Tibial artery (tissue), 4 donors: Measurements from ENCODE around the gene TOM1.

Experiments
- DNase-seq, 2 donors: peaks; one replicate each; pipeline ENCODE4 v3.0.0-alpha.2; 2019
- H3K27ac ChIP-seq, 2 donors: fragments of 200-600 bp; sonication (generic) in 1 of 2; 1 replicate in 1 of 2; 2 replicates in 1 of 2; pipeline ENCODE4 v1.5.1; 2018 to 2019; ENCODE audit warnings: mild to moderate bottlenecking in 1 of 2
- H3K27me3 ChIP-seq, 2 donors: fragments of 200-600 bp; sonication (generic) in 1 of 2; one replicate each; pipeline versions ENCODE4 v1.5.1 to v1.6.0; 2016 to 2019
- H3K36me3 ChIP-seq, 3 donors: fragments of 200-600 bp; sonication (generic) in 2 of 3; one replicate each; pipeline ENCODE4 v1.5.1; 2016 to 2019; ENCODE audit warnings: mild to moderate bottlenecking in 2 of 3
- H3K4me1 ChIP-seq, 4 donors: fragments of 200-600 bp; sonication (generic) in 2 of 4; 1 replicate in 3 of 4; 2 replicates in 1 of 4; pipeline ENCODE4 v1.5.1; 2016 to 2019
- H3K4me3 ChIP-seq, 2 donors: fragments of 200-600 bp; sonication (generic) in 1 of 2; 1 replicate in 1 of 2; 2 replicates in 1 of 2; pipeline ENCODE4 v1.5.1; 2018 to 2019; ENCODE audit warnings: mild to moderate bottlenecking in 2 of 2
- H3K9me3 ChIP-seq, 3 donors: fragments of 200-600 bp; sonication (generic) in 1 of 3; one replicate each; pipeline ENCODE4 v1.5.1; 2016 to 2019
- intact Hi-C: fragments of 100-400 bp; cut with DNase I; formaldehyde crosslinking; loops from one replicate; pipeline ENCODE4 v1.15.0; 2023; ENCODE audit warnings: low total_unique reads
- TF ChIP-seq, protein P1 (sequence below), 2 experiments: fragments of 200-600 bp in 1 of 2; fragments of 450-650 bp in 1 of 2; IDR thresholded peaks; one replicate each; pipeline ENCODE4 v1.5.1; 2017 to 2019; ENCODE audit warnings: antibody characterized with exemption in 2 of 2, mild to moderate bottlenecking in 1 of 2, moderate library complexity in 1 of 2

Gene TOM1

DNA sequence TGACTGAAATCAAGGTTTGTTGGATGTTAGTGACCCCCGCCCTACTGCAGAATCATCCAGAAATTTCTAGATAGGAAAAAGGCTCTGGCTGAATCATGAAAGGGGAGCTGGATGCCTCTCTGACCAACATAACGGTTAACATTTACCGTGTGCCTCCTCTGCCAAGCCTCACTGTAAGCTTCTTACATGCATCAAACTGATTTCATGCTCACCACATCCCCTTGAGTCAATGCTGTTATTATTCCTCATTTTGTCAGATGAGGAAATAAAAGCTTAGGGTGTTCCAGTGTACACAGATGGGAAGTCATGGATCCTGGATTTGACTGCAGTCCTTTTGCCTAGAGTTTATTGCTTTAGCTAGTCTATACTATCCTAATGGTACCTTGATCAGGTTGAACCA lies 75.3 kb downstream of the TOM1 start:
- peaks cover 0 to 32% (median 24%) of the 10 kb centered on the region in 4 donors for H3K4me1 ChIP-seq
- TF ChIP-seq, protein P1, sequence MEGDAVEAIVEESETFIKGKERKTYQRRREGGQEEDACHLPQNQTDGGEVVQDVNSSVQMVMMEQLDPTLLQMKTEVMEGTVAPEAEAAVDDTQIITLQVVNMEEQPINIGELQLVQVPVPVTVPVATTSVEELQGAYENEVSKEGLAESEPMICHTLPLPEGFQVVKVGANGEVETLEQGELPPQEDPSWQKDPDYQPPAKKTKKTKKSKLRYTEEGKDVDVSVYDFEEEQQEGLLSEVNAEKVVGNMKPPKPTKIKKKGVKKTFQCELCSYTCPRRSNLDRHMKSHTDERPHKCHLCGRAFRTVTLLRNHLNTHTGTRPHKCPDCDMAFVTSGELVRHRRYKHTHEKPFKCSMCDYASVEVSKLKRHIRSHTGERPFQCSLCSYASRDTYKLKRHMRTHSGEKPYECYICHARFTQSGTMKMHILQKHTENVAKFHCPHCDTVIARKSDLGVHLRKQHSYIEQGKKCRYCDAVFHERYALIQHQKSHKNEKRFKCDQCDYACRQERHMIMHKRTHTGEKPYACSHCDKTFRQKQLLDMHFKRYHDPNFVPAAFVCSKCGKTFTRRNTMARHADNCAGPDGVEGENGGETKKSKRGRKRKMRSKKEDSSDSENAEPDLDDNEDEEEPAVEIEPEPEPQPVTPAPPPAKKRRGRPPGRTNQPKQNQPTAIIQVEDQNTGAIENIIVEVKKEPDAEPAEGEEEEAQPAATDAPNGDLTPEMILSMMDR (IDR thresholded peaks at IDR 0.05), result no peak
- H3K4me3 ChIP-seq, result no peak overlapping the region
- H3K9me3 ChIP-seq, result no peaks in the 10 kb centered on the region
- intact Hi-C loops, result no loop called here
- H3K36me3 ChIP-seq, result no peaks in the 10 kb centered on the region
- H3K27me3 ChIP-seq, result no peaks in the 10 kb centered on the region
- DNase-seq, result no peak
- H3K27ac ChIP-seq, result peak overlapping the region in 1 of 2 donors; percentile 71

DNA sequence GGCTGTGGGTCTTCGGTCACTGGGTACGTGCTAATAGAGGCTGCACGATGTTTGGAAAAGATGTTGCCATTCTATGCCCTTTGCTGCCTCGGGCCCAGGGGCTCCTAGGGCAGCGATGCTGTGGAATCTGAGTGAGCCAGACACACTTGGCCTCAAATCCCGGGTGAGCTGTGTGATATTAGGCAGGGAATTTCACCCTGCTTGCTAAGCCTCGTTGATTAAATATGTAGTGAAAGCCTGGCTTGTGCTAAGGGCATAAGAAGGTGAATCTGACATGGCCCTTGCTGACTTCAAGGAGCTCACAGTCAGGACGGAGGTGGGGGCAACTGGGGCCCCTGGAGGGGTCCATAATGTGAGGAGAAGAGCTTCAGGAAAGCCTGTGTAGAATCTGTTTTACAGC lies 75.8 kb downstream of the TOM1 start:
- intact Hi-C loops, result no loop called here
- Histone ChIP-seq H3K9me3 (no peaks in the 10 kb centered on the region), H3K4me3 (no peak overlapping the region), H3K27me3 (no peaks in the 10 kb centered on the region), H3K4me1 (peaks cover 0 to 37% (median 28%) of the 10 kb centered on the region in 4 donors), H3K36me3 (no peaks in the 10 kb centered on the region), H3K27ac (peak overlapping the region; percentile 71 to 79)
- DNase-seq, result no peak
- TF ChIP-seq, protein P1 (IDR thresholded peaks at IDR 0.05), result no peak

DNA sequence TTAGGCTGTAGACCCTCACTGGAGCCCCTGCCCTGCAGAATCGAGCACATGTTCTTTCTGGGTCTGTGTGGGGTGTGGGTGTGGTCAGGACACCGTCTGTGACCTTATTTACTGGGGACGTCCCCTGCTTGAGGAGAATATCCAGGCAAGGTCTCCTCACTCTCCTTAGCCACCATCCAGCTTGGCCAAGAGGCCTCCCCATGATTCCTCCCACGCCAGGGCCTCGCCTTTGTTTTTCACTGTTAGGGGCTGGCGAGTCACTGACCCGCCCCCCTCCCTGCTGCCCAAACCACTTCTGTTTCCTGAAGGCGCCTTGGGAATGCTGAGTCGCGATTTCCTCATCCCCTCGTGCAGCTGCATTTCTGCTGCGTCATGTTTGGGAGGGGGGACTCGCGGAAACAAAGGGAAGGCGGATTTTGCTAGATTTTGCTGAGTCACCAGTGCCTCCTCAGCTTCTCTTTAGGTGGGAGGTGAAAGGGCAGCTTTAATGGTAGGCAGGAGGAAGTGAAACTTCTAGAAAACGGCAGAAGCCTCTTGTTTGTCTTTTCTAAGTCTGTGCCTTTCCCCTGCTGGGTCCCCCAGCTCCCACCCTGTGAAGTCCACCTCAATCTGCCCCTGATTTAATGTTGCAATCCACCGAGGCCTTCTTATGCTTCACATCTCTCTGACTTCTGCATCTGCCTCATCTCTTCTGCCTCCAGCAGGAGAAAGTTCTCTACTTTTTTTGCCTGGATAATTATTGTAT lies 77.2 kb downstream of the TOM1 start:
- no peak overlapping the region for H3K4me3 ChIP-seq
- intact Hi-C loops, result no loop called here

DNA sequence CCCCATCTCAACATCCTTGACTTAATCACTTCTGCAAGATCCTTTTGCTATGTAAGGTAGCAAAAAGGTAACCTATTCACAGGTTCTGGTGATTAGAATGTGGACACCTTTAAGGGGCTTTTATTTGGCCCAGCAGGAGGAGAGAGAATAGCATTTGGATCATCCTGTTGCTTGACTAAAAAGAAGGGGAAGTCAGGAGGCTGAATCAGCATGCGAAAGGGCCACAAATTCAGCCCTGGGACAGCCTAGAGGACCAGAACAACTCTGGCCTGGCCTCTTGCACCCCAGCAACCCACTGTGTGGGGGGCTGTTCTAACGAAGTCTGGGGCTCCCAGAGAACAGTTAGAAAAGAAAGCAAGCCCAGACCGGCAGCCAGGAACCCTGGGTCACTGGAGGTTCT lies 78.0 kb downstream of the TOM1 start:
- TF ChIP-seq, protein P1 (IDR thresholded peaks at IDR 0.05), result no peak
- Histone ChIP-seq H3K27me3 (no peaks in the 10 kb centered on the region), H3K9me3 (no peaks in the 10 kb centered on the region), H3K36me3 (no peaks in the 10 kb centered on the region), H3K4me3 (no peak overlapping the region), H3K4me1 (peaks cover 0 to 39% (median 24%) of the 10 kb centered on the region in 4 donors), H3K27ac (peak overlapping the region; percentile 71 to 79)
- DNase-seq, result no peak
- intact Hi-C loops, result no loop called here

More for the DNA sequence above, 77.2 kb downstream of the TOM1 start:
- peaks cover 0 to 42% (median 28%) of the 10 kb centered on the region in 4 donors for H3K4me1 ChIP-seq
- TF ChIP-seq, protein P1 (IDR thresholded peaks at IDR 0.05), result no peak
- no peaks in the 10 kb centered on the region for H3K9me3 ChIP-seq
- H3K27me3 ChIP-seq, result no peaks in the 10 kb centered on the region
- H3K27ac ChIP-seq, result peak overlapping the region; percentile 71 to 79
- no peaks in the 10 kb centered on the region for H3K36me3 ChIP-seq
- DNase-seq, result peak; percentile 97 to 98

DNA sequence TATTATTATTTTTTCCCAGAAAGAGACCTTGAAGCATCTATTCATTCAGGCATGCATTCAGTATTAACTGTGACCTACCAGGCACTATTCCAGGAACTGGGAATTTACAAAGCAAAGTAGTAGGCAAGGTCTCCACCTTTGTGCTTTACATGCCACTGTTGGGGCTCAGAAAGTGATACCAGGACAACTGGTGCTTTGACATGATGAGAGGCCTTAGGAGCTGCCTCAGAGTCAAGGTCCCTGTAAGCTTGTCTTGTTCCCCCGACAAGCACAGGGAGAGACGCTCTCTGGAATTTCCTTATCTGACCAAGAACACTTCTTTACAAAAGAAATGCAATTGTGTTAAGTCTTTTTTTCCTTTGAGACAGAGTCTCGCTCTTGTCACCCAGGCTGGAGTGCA lies 78.9 kb downstream of the TOM1 start:
- no peak for DNase-seq
- TF ChIP-seq, protein P1 (IDR thresholded peaks at IDR 0.05), result no peak
- intact Hi-C loops, result no loop called here
- H3K4me3 ChIP-seq, result no peak overlapping the region
- no peaks in the 10 kb centered on the region for H3K27me3 ChIP-seq
- H3K9me3 ChIP-seq, result no peaks in the 10 kb centered on the region
- H3K36me3 ChIP-seq, result peaks cover 0 to 2% (median 0%) of the 10 kb centered on the region in 3 donors
- H3K4me1 ChIP-seq, result peaks cover 0 to 39% (median 24%) of the 10 kb centered on the region in 4 donors
- H3K27ac ChIP-seq, result peak overlapping the region; percentile 71 to 79
